Tibial artery (tissue), 4 donors: Measurements from ENCODE around the gene NOXO1.

ENCODE experiments used
- DNase-seq, 2 donors: peaks; one replicate each; pipeline ENCODE4 v3.0.0-alpha.2; 2019
- H3K27ac ChIP-seq, 2 donors: fragments of 200-600 bp; sonication (generic) in 1 of 2; 1 replicate in 1 of 2; 2 replicates in 1 of 2; pipeline ENCODE4 v1.5.1; 2018 to 2019; ENCODE audit warnings: mild to moderate bottlenecking in 1 of 2
- H3K27me3 ChIP-seq, 2 donors: fragments of 200-600 bp; sonication (generic) in 1 of 2; one replicate each; pipeline versions ENCODE4 v1.5.1 to v1.6.0; 2016 to 2019
- H3K36me3 ChIP-seq, 3 donors: fragments of 200-600 bp; sonication (generic) in 2 of 3; one replicate each; pipeline ENCODE4 v1.5.1; 2016 to 2019; ENCODE audit warnings: mild to moderate bottlenecking in 2 of 3
- H3K4me1 ChIP-seq, 4 donors: fragments of 200-600 bp; sonication (generic) in 2 of 4; 1 replicate in 3 of 4; 2 replicates in 1 of 4; pipeline ENCODE4 v1.5.1; 2016 to 2019
- H3K4me3 ChIP-seq, 2 donors: fragments of 200-600 bp; sonication (generic) in 1 of 2; 1 replicate in 1 of 2; 2 replicates in 1 of 2; pipeline ENCODE4 v1.5.1; 2018 to 2019; ENCODE audit warnings: mild to moderate bottlenecking in 2 of 2
- H3K9me3 ChIP-seq, 3 donors: fragments of 200-600 bp; sonication (generic) in 1 of 3; one replicate each; pipeline ENCODE4 v1.5.1; 2016 to 2019
- intact Hi-C: fragments of 100-400 bp; cut with DNase I; formaldehyde crosslinking; loops from one replicate; pipeline ENCODE4 v1.15.0; 2023; ENCODE audit warnings: low total_unique reads
- TF ChIP-seq, protein P1 (sequence below), 2 experiments: fragments of 200-600 bp in 1 of 2; fragments of 450-650 bp in 1 of 2; IDR thresholded peaks; one replicate each; pipeline ENCODE4 v1.5.1; 2017 to 2019; ENCODE audit warnings: antibody characterized with exemption in 2 of 2, mild to moderate bottlenecking in 1 of 2, moderate library complexity in 1 of 2

The NOXO1 gene

DNA sequence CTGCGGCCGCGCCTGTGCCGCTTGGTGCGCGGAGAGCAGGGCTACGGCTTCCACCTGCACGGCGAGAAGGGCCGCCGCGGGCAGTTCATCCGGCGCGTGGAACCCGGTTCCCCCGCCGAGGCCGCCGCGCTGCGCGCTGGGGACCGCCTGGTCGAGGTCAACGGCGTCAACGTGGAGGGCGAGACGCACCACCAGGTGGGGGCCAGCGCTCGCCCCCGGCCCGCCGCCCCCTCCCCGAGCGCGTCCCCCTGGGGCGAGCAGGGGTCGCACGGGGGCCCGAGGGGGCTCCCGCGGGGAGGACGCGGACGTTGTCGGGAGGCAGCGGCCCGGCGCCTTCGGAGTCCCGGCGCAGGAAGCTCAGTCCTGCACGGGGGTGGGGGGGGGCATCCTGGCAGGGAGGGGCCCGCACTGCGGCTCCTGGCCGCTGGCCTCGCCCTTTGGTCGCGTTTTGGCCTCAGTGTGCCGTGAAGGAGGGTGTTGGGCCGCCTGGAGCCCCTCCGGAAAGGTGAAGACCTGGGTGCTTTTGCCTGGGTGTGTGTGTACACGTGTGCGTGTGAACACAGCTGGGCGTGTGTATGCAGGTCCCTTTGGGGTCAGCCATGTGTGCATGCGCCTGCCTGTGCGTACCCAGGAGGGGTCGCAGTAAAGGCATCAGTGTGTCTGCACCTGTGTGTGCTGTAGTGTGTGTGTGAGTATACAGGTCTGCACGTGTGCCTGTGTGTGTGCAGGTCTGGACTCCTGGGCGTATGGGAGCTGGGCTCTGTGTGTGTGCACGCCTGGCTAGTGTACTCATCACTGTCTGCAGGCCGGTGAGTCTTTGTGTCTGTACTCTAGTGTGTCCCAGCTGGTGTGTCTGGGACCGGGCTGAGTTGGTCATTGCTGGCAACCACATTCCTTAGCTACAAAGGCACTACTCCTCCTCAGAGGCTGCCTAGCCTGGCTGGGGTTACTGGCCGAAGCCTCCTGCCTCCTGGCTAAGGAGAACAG lies 46.0 kb upstream of the NOXO1 start:
- peaks cover 0 to 3% of the 10 kb centered on the region in 2 donors for H3K27me3 ChIP-seq
- intact Hi-C loops: no loop called here
- peak overlapping the region; percentile 77 to 98 for H3K27ac ChIP-seq
- peak overlapping the region; percentile 62 to 72 for H3K4me3 ChIP-seq
- DNase-seq: no peak
- H3K9me3 ChIP-seq: no peaks in the 10 kb centered on the region
- peaks cover 0 to 13% (median 0%) of the 10 kb centered on the region in 3 donors for H3K36me3 ChIP-seq
- TF ChIP-seq, protein P1, sequence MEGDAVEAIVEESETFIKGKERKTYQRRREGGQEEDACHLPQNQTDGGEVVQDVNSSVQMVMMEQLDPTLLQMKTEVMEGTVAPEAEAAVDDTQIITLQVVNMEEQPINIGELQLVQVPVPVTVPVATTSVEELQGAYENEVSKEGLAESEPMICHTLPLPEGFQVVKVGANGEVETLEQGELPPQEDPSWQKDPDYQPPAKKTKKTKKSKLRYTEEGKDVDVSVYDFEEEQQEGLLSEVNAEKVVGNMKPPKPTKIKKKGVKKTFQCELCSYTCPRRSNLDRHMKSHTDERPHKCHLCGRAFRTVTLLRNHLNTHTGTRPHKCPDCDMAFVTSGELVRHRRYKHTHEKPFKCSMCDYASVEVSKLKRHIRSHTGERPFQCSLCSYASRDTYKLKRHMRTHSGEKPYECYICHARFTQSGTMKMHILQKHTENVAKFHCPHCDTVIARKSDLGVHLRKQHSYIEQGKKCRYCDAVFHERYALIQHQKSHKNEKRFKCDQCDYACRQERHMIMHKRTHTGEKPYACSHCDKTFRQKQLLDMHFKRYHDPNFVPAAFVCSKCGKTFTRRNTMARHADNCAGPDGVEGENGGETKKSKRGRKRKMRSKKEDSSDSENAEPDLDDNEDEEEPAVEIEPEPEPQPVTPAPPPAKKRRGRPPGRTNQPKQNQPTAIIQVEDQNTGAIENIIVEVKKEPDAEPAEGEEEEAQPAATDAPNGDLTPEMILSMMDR (IDR thresholded peaks at IDR 0.05): no peak
- peaks cover 0 to 82% (median 55%) of the 10 kb centered on the region in 4 donors for H3K4me1 ChIP-seq

DNA sequence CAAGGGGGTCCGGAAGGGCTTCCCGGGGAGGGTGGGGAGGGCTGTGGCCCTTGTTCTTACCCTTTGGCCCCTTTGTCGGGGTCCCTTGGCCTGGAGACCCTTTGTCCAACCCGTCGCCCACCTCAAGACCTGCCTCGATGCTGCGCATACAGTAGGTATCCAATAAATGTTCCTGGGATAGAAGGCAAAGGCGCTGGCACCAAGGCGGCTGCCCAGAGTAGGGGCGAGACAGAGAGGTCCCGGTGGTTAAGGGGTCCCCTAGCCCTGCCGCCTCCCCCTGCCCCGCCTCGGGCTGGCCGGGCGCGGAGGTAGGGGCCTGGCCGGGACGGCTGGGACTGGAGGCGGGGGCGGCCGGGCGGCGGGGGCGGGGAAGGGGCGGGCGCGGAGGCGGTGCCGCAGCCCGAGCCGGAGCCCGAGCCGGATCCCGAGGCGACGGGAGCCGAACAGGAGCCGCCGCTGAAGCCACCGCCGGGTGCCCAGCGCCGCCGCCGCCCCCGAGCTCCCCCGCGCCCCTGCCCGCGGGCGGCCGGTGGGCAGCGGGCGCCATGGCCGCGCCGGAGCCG lies 45.3 kb upstream of the NOXO1 start, which contains the start of gene NHERF2:
NHERF2 (plus strand) TSS at position 442 of the 563 bp plus-strand sequence; CDS start at position 546, 104 bp downstream.
- TF ChIP-seq, protein P1 (IDR thresholded peaks at IDR 0.05): no peak
- Histone ChIP-seq H3K36me3 (peaks cover 0 to 13% (median 0%) of the 10 kb centered on the region in 3 donors), H3K4me1 (peaks cover 0 to 77% (median 51%) of the 10 kb centered on the region in 4 donors), H3K4me3 (peak within 1 kb of the TSS; percentile 62 to 72), H3K27me3 (peaks cover 0 to 8% of the 10 kb centered on the region in 2 donors), H3K27ac (peak within 1 kb of the TSS; percentile 77 to 98), H3K9me3 (no peaks in the 10 kb centered on the region)
- intact Hi-C loops: no loop called here
- no peak for DNase-seq

DNA sequence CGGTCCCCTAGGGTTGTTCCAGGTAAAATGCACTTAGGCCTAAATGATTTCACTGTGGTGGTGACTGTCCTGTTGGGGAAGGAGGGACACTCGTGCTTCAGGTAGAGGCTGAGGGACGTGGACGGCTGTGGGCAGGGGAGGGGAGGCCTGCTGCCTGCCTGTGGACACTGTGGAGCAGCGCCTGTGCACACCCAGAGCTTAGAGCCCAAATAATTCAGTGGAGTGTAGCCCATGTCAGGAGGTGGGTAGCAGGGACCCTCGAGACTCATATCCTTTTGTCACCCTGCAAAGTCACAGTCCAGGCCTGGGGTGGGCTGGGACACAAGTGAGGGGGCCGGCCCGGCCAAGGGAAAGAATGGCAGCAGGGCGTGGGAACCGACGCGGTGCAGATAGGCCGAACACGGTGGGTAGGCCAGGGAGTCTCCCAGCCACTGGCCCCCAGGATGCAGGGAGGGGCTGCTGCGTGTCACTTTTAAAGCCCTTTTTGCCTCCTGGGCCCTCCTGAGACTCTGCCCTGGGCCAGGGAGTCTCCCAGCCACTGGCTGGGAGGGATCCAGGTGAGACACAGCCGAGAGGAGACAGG lies 44.7 kb upstream of the NOXO1 start:
- Histone ChIP-seq H3K4me1 (peaks cover 0 to 71% (median 49%) of the 10 kb centered on the region in 4 donors), H3K4me3 (peak overlapping the region; percentile 62 to 72), H3K27ac (peak overlapping the region; percentile 74 to 77), H3K36me3 (peaks cover 0 to 13% (median 0%) of the 10 kb centered on the region in 3 donors), H3K27me3 (peaks cover 0 to 13% of the 10 kb centered on the region in 2 donors), H3K9me3 (no peaks in the 10 kb centered on the region)
- TF ChIP-seq, protein P1 (IDR thresholded peaks at IDR 0.05): no peak
- no peak for DNase-seq
- intact Hi-C loops: no loop called here

DNA sequence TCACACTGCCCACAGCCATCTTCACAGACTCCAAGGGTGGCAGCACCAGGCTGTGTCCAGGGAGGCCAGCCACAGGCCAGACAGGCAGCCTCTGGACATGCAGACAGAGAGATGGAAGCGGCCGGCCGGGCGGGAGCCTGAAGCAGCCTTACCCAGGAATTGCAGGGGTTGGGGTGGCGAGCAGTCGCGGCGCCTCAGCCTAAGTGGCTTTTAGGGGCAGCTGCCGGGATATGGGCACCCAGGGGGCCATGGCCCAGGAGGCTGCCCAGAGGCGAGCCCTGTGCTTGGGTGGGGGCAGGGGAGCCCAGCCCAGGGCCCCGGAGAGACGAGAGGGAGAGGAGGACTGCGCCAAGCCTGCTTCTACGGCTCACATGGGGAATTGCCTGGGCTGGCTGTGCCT lies 44.0 kb upstream of the NOXO1 start:
- H3K4me1 ChIP-seq: peaks cover 0 to 69% (median 52%) of the 10 kb centered on the region in 4 donors
- intact Hi-C loops: no loop called here
- no peak overlapping the region for H3K4me3 ChIP-seq
- no peak overlapping the region for H3K27ac ChIP-seq
- H3K27me3 ChIP-seq: peaks cover 0 to 21% of the 10 kb centered on the region in 2 donors
- no peaks in the 10 kb centered on the region for H3K9me3 ChIP-seq
- TF ChIP-seq, protein P1 (IDR thresholded peaks at IDR 0.05): no peak
- peaks cover 0 to 11% (median 0%) of the 10 kb centered on the region in 3 donors for H3K36me3 ChIP-seq
- no peak for DNase-seq

DNA sequence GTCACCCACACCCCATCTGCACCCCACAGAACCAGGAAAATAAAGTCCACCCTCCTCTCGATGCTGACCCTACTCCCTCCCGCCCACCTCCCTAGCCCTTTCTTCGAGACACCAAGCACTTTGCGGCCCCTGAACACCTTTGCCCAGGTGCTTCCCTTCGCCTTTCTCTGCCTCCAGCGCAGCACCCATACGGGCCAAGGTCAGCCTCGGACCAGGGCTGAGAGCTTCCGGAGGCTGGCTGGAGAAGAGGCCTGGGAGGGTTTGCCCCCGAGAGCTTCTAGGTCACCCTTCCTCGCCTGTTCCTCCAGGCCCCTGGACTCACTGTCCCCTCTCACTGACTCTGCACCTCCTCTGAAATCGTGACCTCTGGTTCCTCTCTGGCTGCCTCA lies 42.8 kb upstream of the NOXO1 start:
- peaks cover 0 to 33% of the 10 kb centered on the region in 2 donors for H3K27me3 ChIP-seq
- no peak overlapping the region for H3K4me3 ChIP-seq
- DNase-seq: no peak
- no peaks in the 10 kb centered on the region for H3K9me3 ChIP-seq
- peak overlapping the region in 1 of 2 donors; percentile 67 for H3K27ac ChIP-seq
- peaks cover 0 to 65% (median 56%) of the 10 kb centered on the region in 4 donors for H3K4me1 ChIP-seq
- intact Hi-C loops: loop anchor here (5.0 kb wide), 1 partner anchor 118 kb away; no protein-coding TSS in a partner anchor
- H3K36me3 ChIP-seq: no peaks in the 10 kb centered on the region
- TF ChIP-seq, protein P1 (IDR thresholded peaks at IDR 0.05): no peak
